K562 (cell line): ENCODE measurements around the gene ZNF506.

ENCODE experiments used
- PHF20 ChIP-seq: fragments of 450-650 bp; IDR thresholded peaks from 2 replicates; pipeline ENCODE4 v1.6.1; 2018; ENCODE audit not compliant: partially characterized antibody
- PHTF2 ChIP-seq: fragments of 250-450 bp; sonication (Bioruptor Pico); IDR thresholded peaks from 2 replicates; pipeline ENCODE4 v1.5.0; 2021; ENCODE audit warnings: mild to moderate bottlenecking
- POLR2A ChIP-seq: fragments of 450-650 bp; conservative IDR thresholded peaks from 2 replicates; pipeline ENCODE4 v1.6.1; 2016
- RBM39 ChIP-seq: fragments of 200-400 bp; formaldehyde crosslinking; optimal IDR thresholded peaks from 2 replicates; pipeline ENCODE3; 2018; ENCODE audit warnings: low read depth, low read length
- REST ChIP-seq, 2 experiments: fragments of 450-650 bp; formaldehyde crosslinking in 1 of 2; IDR thresholded peaks; 2 replicates each; pipeline versions ENCODE4 v1.4.0 to v1.6.1; 2014 to 2020; ENCODE audit warnings: mild to moderate bottlenecking in 2 of 2, borderline replicate concordance in 1 of 2, low read depth in 1 of 2
- ZC3H4 ChIP-seq: sonication (generic); formaldehyde crosslinking; IDR thresholded peaks from 2 replicates; pipeline ENCODE4 v1.9.0; 2021; ENCODE audit warnings: missing genetic modification reagents, borderline replicate concordance
- ZNF174 ChIP-seq: fragments of 250-450 bp; sonication (Bioruptor Pico); IDR thresholded peaks from 2 replicates; pipeline ENCODE4 v1.4.0; 2020; ENCODE audit warnings: mild to moderate bottlenecking
- ZNF347 ChIP-seq: fragments of 450-650 bp; formaldehyde crosslinking; IDR thresholded peaks from 2 replicates; pipeline ENCODE4 v1.4.0; 2020; ENCODE audit warnings: low read depth, mild to moderate bottlenecking, moderate library complexity

- TF ChIP-seq ZNF174 (no peak), REST (IDR thresholded peaks at IDR 0.05; ENCODE audit: borderline replicate concordance) (no peak), REST (CRISPR knock-in tag; IDR thresholded peaks at IDR 0.05; ENCODE audit: low read depth) (no peak), POLR2A (no peak), ZNF347 (CRISPR knock-in tag) (no peak), PHTF2 (CRISPR knock-in tag) (no peak), PHF20 (no peak), ZC3H4 (no peak), RBM39 (no peak)
Measured at GRCh38 chr19:19758164-19758563, 63.4 kb downstream of the ZNF506 start.
